ENCODE measurements around the gene NRN1. TPM values are rescaled to one million over a fixed set of nuclear protein-coding genes. Genes with fewer than 3 reads are reported as not detected.
A peak's percentile ranks its signal among the peaks of the same experiment; 100 is the strongest.

NRN1 gene
- total RNA-seq, 4 donors from 2014 or later: 0.19 to 7.1 (median 3.7) TPM

DNA sequence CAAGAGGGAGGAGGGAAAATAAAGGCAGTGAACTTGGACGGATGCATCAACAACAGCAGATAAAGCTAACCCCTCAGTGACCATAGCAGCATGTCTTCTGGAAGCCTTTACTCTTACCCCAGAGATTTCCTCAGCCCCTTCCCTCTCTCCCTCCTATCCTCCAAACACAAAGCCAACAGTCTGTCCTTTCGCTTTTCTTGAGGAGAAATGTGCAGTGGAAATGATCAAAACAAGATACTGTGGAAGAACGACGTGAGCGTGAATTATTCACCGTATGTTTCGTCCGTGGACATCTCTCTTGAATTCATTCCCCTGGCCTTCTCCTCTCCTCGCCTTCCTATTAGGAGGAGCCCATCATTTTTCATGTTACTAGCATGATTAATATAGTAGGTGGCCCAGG lies 8.5 kb downstream of the NRN1 start:
- Histone ChIP-seq H3K9me3 (peaks cover 0 to 7% (median 0%) of the 10 kb centered on the region in 3 donors), H3K36me3 (no peaks in the 10 kb centered on the region), H3K27ac (peak overlapping the region in 2 of 4 donors; percentile 12 to 47), H3K4me3 (no peak overlapping the region), H3K4me1 (peaks cover 34 to 72% (median 36%) of the 10 kb centered on the region in 3 donors), H3K27me3 (peaks cover 54 to 100% (median 78%) of the 10 kb centered on the region in 4 donors)
- no peak for DNase-seq
- TF ChIP-seq, protein P1, sequence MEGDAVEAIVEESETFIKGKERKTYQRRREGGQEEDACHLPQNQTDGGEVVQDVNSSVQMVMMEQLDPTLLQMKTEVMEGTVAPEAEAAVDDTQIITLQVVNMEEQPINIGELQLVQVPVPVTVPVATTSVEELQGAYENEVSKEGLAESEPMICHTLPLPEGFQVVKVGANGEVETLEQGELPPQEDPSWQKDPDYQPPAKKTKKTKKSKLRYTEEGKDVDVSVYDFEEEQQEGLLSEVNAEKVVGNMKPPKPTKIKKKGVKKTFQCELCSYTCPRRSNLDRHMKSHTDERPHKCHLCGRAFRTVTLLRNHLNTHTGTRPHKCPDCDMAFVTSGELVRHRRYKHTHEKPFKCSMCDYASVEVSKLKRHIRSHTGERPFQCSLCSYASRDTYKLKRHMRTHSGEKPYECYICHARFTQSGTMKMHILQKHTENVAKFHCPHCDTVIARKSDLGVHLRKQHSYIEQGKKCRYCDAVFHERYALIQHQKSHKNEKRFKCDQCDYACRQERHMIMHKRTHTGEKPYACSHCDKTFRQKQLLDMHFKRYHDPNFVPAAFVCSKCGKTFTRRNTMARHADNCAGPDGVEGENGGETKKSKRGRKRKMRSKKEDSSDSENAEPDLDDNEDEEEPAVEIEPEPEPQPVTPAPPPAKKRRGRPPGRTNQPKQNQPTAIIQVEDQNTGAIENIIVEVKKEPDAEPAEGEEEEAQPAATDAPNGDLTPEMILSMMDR (IDR thresholded peaks at IDR 0.05): no peak
- no peak for TF ChIP-seq POLR2A (IDR thresholded peaks at IDR 0.05)
- WGBS, 2 donors: 42 to 57% methylated on average over 8 to 9 of the region's 9 CpGs
- intact Hi-C loops (cut with DNase I): no loop called here

DNA sequence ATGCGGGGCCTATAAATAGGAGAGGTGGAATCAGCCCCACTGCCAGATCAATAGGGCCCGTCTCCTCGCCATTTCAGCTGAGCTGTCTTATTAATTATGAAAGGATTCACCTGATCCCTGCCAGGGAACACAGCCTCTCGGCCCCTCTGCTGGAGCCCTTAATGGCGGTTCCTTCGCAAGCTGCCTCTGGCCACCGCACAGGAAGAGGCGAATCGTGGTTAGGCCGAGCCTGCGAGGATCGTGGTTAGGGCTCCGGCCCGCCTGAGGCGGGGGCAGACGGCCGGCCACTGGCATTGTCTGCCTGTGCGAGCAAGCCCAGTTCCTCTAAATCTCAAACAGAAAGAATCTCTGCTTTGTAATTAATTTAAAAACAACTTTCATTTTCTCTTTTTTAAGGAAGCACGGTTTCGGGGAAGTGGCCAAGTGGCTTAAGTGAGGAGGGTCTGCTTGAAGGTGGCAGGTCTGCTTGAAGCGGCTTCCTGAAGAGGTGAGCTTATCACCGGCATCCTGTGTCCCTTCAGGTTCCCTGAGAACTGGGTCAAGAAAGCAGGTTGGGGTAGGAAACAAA lies 9.2 kb downstream of the NRN1 start:
- WGBS, 2 donors: 8 to 16% methylated on average over 17 to 22 of the region's 22 CpGs
- Histone ChIP-seq H3K27ac (peak overlapping the region in 3 of 4 donors; percentile 62 to 73 (median 64)), H3K4me3 (peak overlapping the region; percentile 42 to 77 (median 57)), H3K4me1 (peaks cover 31 to 64% (median 32%) of the 10 kb centered on the region in 3 donors), H3K9me3 (peaks cover 0 to 7% (median 0%) of the 10 kb centered on the region in 3 donors), H3K27me3 (peaks cover 54 to 100% (median 72%) of the 10 kb centered on the region in 4 donors), H3K36me3 (no peaks in the 10 kb centered on the region)
- intact Hi-C loops (cut with DNase I): no loop called here
- TF ChIP-seq, protein P1 (IDR thresholded peaks at IDR 0.05): no peak
- no peak for TF ChIP-seq POLR2A (IDR thresholded peaks at IDR 0.05)
- DNase-seq: no peak

DNA sequence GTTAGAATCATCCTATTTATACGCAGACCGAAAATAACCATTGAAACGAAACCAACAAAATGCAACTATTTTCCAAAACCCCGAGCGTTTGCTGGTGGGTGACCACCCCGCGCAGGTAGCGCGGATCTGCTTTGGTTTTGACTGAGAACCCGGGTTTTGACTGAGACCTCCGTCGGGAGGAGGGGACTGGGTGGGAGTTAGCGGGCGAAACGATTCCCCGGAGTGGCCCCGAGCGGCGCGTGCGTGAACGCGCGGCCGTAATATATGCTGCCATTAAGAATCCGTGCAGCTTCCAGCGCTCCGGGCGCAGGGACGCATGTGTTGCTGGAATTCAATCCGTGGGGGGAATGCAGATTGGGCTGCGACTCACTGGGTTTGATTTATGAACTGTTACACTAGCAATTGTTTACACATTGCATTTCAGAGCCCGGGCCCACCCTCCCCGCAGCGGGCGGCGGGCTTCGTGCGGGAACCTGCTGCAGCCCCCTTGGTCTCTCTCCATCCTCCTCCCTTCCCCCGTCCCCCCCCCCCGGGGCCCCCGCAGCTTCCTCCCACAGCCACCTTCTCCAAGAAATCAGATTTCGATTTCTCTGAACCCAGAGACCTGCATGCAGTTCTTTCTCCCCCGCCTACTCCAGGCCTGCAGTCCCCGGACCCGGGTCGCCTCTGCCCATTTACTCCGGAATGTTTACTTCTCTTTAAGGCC lies 9.9 kb downstream of the NRN1 start:
- TF ChIP-seq, protein P1 (IDR thresholded peaks at IDR 0.05): no peak
- TF ChIP-seq POLR2A (IDR thresholded peaks at IDR 0.05): no peak
- Histone ChIP-seq H3K27me3 (peaks cover 48 to 100% (median 65%) of the 10 kb centered on the region in 4 donors), H3K4me3 (peak overlapping the region; percentile 42 to 77 (median 57)), H3K27ac (peak overlapping the region in 3 of 4 donors; percentile 62 to 73 (median 64)), H3K36me3 (no peaks in the 10 kb centered on the region), H3K9me3 (peaks cover 0 to 7% (median 0%) of the 10 kb centered on the region in 3 donors), H3K4me1 (peaks cover 25 to 58% (median 30%) of the 10 kb centered on the region in 3 donors)
- intact Hi-C loops (cut with DNase I): no loop called here
- no peak for DNase-seq
- 3 to 5% methylated on average over 18 to 39 of the region's 48 CpGs for WGBS, 2 donors

DNA sequence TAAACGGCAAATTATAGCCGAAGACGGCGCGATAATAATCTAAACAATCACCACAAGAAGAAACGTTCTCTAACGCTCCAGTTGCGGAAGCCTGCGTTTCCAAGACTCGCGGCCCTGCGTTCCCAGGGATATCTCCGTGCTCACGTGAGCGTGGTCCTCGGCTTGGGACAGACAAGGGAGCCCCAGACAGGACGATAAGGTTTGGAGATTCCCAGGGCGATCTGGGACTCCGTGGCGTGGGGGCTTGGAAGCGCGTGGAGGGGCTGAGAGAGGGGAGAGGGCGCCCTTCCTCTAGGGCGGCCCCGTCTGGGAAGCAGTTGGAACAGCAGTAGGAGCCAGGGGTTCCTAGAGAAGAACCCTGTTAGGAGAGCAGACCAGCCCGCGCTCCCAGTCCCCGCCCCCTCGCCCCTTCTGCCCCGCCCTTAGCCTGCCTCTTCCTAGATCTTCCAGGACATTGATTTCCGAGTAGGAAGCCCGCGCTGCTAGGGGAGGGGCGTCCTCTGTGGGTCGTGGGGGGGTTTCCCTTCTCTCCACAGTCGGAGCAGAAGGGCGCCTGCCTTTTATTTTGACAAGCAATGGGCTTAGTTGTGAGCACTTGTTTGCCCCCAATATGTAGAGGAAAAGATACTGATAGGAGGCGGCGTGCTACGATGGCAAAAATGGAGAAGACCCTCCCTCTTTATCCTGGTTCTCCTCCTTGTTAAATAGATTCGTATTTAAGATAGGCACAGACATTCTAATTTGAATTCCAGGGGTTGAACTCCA lies 10.6 kb downstream of the NRN1 start:
- intact Hi-C loops (cut with DNase I): no loop called here
- Histone ChIP-seq H3K36me3 (no peaks in the 10 kb centered on the region), H3K9me3 (peaks cover 0 to 7% (median 0%) of the 10 kb centered on the region in 3 donors), H3K4me3 (peak overlapping the region; percentile 42 to 77 (median 57)), H3K4me1 (peaks cover 25 to 56% (median 30%) of the 10 kb centered on the region in 3 donors), H3K27me3 (peaks cover 47 to 100% (median 61%) of the 10 kb centered on the region in 4 donors), H3K27ac (peak overlapping the region in 3 of 4 donors; percentile 62 to 73 (median 64))
- WGBS, 2 donors: 10 to 15% methylated on average over 6 to 27 of the region's 41 CpGs
- TF ChIP-seq, protein P1 (IDR thresholded peaks at IDR 0.05): no peak
- TF ChIP-seq POLR2A (IDR thresholded peaks at IDR 0.05): no peak
- DNase-seq: no peak

All from esophagus squamous epithelium (tissue), 5 donors.